Adrenal gland (tissue), 12 donors: Measurements from ENCODE around the gene TOX4. TPM values are rescaled to one million over a fixed set of nuclear protein-coding genes. Genes with fewer than 3 reads are reported as not detected.
"Not testable (repeated sequence)": the region's sequence is repeated elsewhere in the genome, so short reads cannot be mapped to it uniquely, and the experiment has no call there.

Experiments
- DNase-seq, 7 donors: peaks; one replicate each; pipeline ENCODE4 v3.0.0-alpha.2; 2019 to 2020
- H3K27ac ChIP-seq, 5 donors: fragments of 200-600 bp; sonication (generic) in 4 of 5; 1 replicate in 3 of 5; 2 replicates in 2 of 5; pipeline versions ENCODE4 v1.5.1 to v1.8.0; 2016 to 2020; ENCODE audit warnings: mild to moderate bottlenecking in 1 of 5
- H3K27me3 ChIP-seq: fragments of 200-600 bp; 2 replicates; pipeline ENCODE4 v1.8.0; 2021
- H3K36me3 ChIP-seq, 2 donors: fragments of 200-600 bp; replicated peaks in 1 of 2; 1 replicate in 1 of 2; 2 replicates in 1 of 2; pipeline versions ENCODE4 v1.5.1 to v1.8.0; 2018 to 2022
- H3K4me1 ChIP-seq, 2 donors: fragments of 200-600 bp; replicated peaks in 1 of 2; 1 replicate in 1 of 2; 2 replicates in 1 of 2; pipeline versions ENCODE4 v1.5.1 to v1.8.0; 2018 to 2021
- H3K4me3 ChIP-seq, 4 donors: fragments of 200-600 bp; sonication (generic) in 3 of 4; one replicate each; pipeline ENCODE4 v1.5.1; 2016 to 2018
- H3K9me3 ChIP-seq, 3 donors: fragments of 200-600 bp; sonication (generic) in 1 of 3; replicated peaks in 1 of 3; 1 replicate in 2 of 3; 2 replicates in 1 of 3; pipeline versions ENCODE4 v1.5.1 to v1.8.0; 2016 to 2021
- POLR2A ChIP-seq, 2 donors: fragments of 450-650 bp; IDR thresholded peaks; one replicate each; pipeline ENCODE4 v1.6.1; 2017; ENCODE audit warnings: antibody characterized with exemption in 2 of 2, mild to moderate bottlenecking in 2 of 2, moderate library complexity in 1 of 2
- WGBS, 4 donors: extraction: QIAGEN DNeasy Blood & Tissue Kit in 2 of 4; methylation state at CpG; one replicate each; pipeline versions ENCODE4 v1.1.5 to v1.1.7; 2013 to 2017; 5-methylcytosine and 5-hydroxymethylcytosine counted together
- intact Hi-C, 2 donors: fragments of 100-400 bp; cut with DNase I; formaldehyde crosslinking; loops; one replicate each; pipeline versions ENCODE4 v1.14.1 to v1.15.0; 2022 to 2023
- polyA plus RNA-seq, 3 donors: library from polyadenylated mRNA; stranded (reverse); fragments of 200-250 nt in 2 of 3; fragments of 350-450 nt in 1 of 3; fragmentation: Illumina TruSeq in 1 of 3; extraction: RNeasy Lipid Tissue Mini Kit (QIAGEN cat#74804) in 1 of 3; gene quantifications; one replicate each; pipeline ENCODE4 v1.2.3, GENCODE V29; 2013 to 2014
- total RNA-seq, 9 donors: library from RNA; depleted of rRNA in 4 of 9; stranded (reverse); fragments of >200 nt in 4 of 9; fragments of 120-200 nt in 1 of 9; fragmentation: NEBNext Ultra II Directional in 1 of 9; extraction: Animal tissue kit (Norgen Biotek cat#: 25700) in 1 of 9; gene quantifications; one replicate each; pipeline versions ENCODE4 v1.1.0 to v1.2.4, GENCODE V29; 2013 to 2023
- TF ChIP-seq, protein P1 (sequence below), 6 experiments: fragments of 450-650 bp in 4 of 6; fragments of 200-600 bp in 2 of 6; sonication (generic) in 1 of 6; IDR thresholded peaks; 1 replicate in 5 of 6; 2 replicates in 1 of 6; pipeline versions ENCODE4 v1.5.1 to v1.8.0; 2016 to 2021; ENCODE audit warnings: antibody characterized with exemption in 6 of 6, mild to moderate bottlenecking in 2 of 6, moderate library complexity in 1 of 6
- donor health status: healthy with polysubstance abuse.
- donor health status: Bipolar disorder and iron deficiency.
- donor health status: DM: yes; HTN: yes; CAD: no.
- donor health status: DM: no; HTN: no; CAD: no.
- donor health status: DM: no; HTN: no; CAD: no.
- donor health status: DM: yes; HTN: yes; CAD: no.

TOX4 gene
- total and polyA plus RNA-seq, 12 donors = 15.5 to 91.5 (median 42.9) TPM

- no peak for DNase-seq
- H3K9me3 ChIP-seq = no peaks in the 10 kb centered on the region
- H3K27me3 ChIP-seq = no peaks in the 10 kb centered on the region
- H3K4me3 ChIP-seq = peak overlapping the region; percentile 42 to 80 (median 70)
- TF ChIP-seq, protein P1, sequence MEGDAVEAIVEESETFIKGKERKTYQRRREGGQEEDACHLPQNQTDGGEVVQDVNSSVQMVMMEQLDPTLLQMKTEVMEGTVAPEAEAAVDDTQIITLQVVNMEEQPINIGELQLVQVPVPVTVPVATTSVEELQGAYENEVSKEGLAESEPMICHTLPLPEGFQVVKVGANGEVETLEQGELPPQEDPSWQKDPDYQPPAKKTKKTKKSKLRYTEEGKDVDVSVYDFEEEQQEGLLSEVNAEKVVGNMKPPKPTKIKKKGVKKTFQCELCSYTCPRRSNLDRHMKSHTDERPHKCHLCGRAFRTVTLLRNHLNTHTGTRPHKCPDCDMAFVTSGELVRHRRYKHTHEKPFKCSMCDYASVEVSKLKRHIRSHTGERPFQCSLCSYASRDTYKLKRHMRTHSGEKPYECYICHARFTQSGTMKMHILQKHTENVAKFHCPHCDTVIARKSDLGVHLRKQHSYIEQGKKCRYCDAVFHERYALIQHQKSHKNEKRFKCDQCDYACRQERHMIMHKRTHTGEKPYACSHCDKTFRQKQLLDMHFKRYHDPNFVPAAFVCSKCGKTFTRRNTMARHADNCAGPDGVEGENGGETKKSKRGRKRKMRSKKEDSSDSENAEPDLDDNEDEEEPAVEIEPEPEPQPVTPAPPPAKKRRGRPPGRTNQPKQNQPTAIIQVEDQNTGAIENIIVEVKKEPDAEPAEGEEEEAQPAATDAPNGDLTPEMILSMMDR (IDR thresholded peaks at IDR 0.05) = no peak
- TF ChIP-seq POLR2A (IDR thresholded peaks at IDR 0.05) = no peak
- H3K4me1 ChIP-seq = peaks cover 0 to 33% of the 10 kb centered on the region in 2 donors
- 0 to 2% (median 1%) methylated on average over 11 of the region's 11 CpGs for WGBS, 4 donors
- H3K27ac ChIP-seq = peak overlapping the region in 4 of 5 donors; percentile 90 to 96 (median 92)
- intact Hi-C loops = no loop called here
- peaks cover 0 to under 1% of the 10 kb centered on the region in 2 donors for H3K36me3 ChIP-seq
These were observed 40.4 kb upstream of the TOX4 start for GRCh38 chr14:21436567-21437062.

- Histone ChIP-seq H3K27ac (peak overlapping the region; percentile 68 to 96 (median 92)), H3K4me3 (peak overlapping the region; percentile 42 to 80 (median 70)), H3K36me3 (no peaks in the 10 kb centered on the region), H3K4me1 (peaks cover 5 to 33% of the 10 kb centered on the region in 2 donors), H3K9me3 (no peaks in the 10 kb centered on the region), H3K27me3 (no peaks in the 10 kb centered on the region)
- DNase-seq = peak; percentile 95 to 100 (median 99)
- TF ChIP-seq, protein P1 (IDR thresholded peaks at IDR 0.05) = no peak
- TF ChIP-seq POLR2A (IDR thresholded peaks at IDR 0.05) = peak in 1 of 2 donors; percentile 73
- 3 to 9% (median 3%) methylated on average over 20 to 33 of the region's 33 CpGs for whole genome bisulfite sequencing, 4 donors
- intact Hi-C loops = no loop called here
These were observed 39.7 kb upstream of the TOX4 start for GRCh38 chr14:21437063-21437901.

- Histone ChIP-seq H3K27ac (no peak overlapping the region), H3K4me1 (peaks cover 6 to 22% of the 10 kb centered on the region in 2 donors), H3K4me3 (no peak overlapping the region), H3K27me3 (no peaks in the 10 kb centered on the region), H3K9me3 (no peaks in the 10 kb centered on the region), H3K36me3 (no peaks in the 10 kb centered on the region)
- TF ChIP-seq, protein P1 (IDR thresholded peaks at IDR 0.05) = no peak
- no peak for TF ChIP-seq POLR2A (IDR thresholded peaks at IDR 0.05)
- intact Hi-C loops = no loop called here
- no peak for DNase-seq
These were observed 36.1 kb upstream of the TOX4 start for GRCh38 chr14:21440859-21441258.

- H3K9me3 ChIP-seq, H3K27me3 ChIP-seq, H3K27ac ChIP-seq, intact Hi-C loops, DNase-seq, H3K4me3 ChIP-seq, H3K36me3 ChIP-seq: not testable (repeated sequence)
- H3K4me1 ChIP-seq = peaks cover 6 to 12% of the 10 kb centered on the region in 2 donors
- WGBS, 4 donors = 33% methylated on average over 1 of the region's 1 CpG; no CpG with 5 or more reads in 3 of the 4 donors
These were observed 34.3 kb upstream of the TOX4 start for GRCh38 chr14:21442657-21443056.
